Astrocyte (in vitro differentiated cells and primary cell): ENCODE measurements around the gene PTGIS. TPM values are rescaled to one million over a fixed set of nuclear protein-coding genes. Genes with fewer than 3 reads are reported as not detected.
A peak's percentile ranks its signal among the peaks of the same experiment; 100 is the strongest.

Experiments
- DNase-seq: peaks from one replicate; pipeline ENCODE4 v3.0.0-alpha.2; 2010; ENCODE audit warnings: low read depth
- FAIRE-seq: peaks from 2 replicates; lab custom pipeline; 2011; peaks lifted over from hg19 to GRCh38; lab: Jason Lieb, UNC
- H2AFZ ChIP-seq: 2 replicates; pipeline ENCODE4 v1.6.0; 2012; ENCODE audit warnings: low read depth, low read length, inconsistent platforms
- H3K27ac ChIP-seq: 2 replicates; pipeline ENCODE4 v1.5.1; 2011; ENCODE audit warnings: low read depth, low read length, inconsistent platforms
- H3K27me3 ChIP-seq: 2 replicates; pipeline ENCODE4 v1.6.0; 2011; ENCODE audit warnings: low read length, inconsistent platforms; ENCODE audit not compliant: insufficient read depth
- H3K36me3 ChIP-seq: 2 replicates; pipeline ENCODE4 v1.5.1; 2011; ENCODE audit warnings: low read length, inconsistent platforms; ENCODE audit not compliant: insufficient read depth
- H3K4me1 ChIP-seq: 2 replicates; pipeline ENCODE4 v1.5.1; 2011; ENCODE audit warnings: low read length, inconsistent platforms; ENCODE audit not compliant: insufficient read depth
- H3K4me2 ChIP-seq: 2 replicates; pipeline ENCODE4 v1.6.0; 2012; ENCODE audit warnings: low read length, inconsistent platforms
- H3K4me3 ChIP-seq: 2 replicates; pipeline ENCODE4 v1.5.1; 2011; ENCODE audit warnings: low read depth, mild to moderate bottlenecking, low read length, inconsistent platforms; ENCODE audit not compliant: insufficient read depth
- H3K79me2 ChIP-seq: 2 replicates; pipeline ENCODE4 v1.6.0; 2012; ENCODE audit warnings: mild to moderate bottlenecking, low read length, inconsistent platforms; ENCODE audit not compliant: insufficient read depth
- H3K9ac ChIP-seq: 2 replicates; pipeline ENCODE4 v1.6.0; 2012; ENCODE audit warnings: mild to moderate bottlenecking, low read length, inconsistent platforms
- H3K9me3 ChIP-seq: 2 replicates; pipeline ENCODE4 v1.5.1; 2012; ENCODE audit warnings: low read depth, mild to moderate bottlenecking, low read length, inconsistent platforms; ENCODE audit not compliant: insufficient read depth
- H4K20me1 ChIP-seq: 2 replicates; pipeline ENCODE4 v1.6.0; 2012; ENCODE audit warnings: low read length, inconsistent platforms; ENCODE audit not compliant: insufficient read depth
- H3K27ac Mint-ChIP-seq: one replicate; pipeline ENCODE4 v1.8.0; 2021; ENCODE audit warnings: mild to moderate bottlenecking, mixed read lengths; ENCODE audit not compliant: unreplicated experiment
- H3K27me3 Mint-ChIP-seq: one replicate; pipeline ENCODE4 v1.8.0; 2021; ENCODE audit warnings: low read depth, mixed read lengths; ENCODE audit not compliant: unreplicated experiment
- H3K36me3 Mint-ChIP-seq: one replicate; pipeline ENCODE4 v1.8.0; 2021; ENCODE audit warnings: low read depth, mixed read lengths; ENCODE audit not compliant: unreplicated experiment
- H3K4me1 Mint-ChIP-seq: one replicate; pipeline ENCODE4 v1.8.0; 2021; ENCODE audit warnings: low read depth, mixed read lengths; ENCODE audit not compliant: unreplicated experiment
- H3K4me3 Mint-ChIP-seq: one replicate; pipeline ENCODE4 v1.8.0; 2021; ENCODE audit warnings: mild to moderate bottlenecking, moderate library complexity, mixed read lengths; ENCODE audit not compliant: unreplicated experiment
- H3K9me3 Mint-ChIP-seq: one replicate; pipeline ENCODE4 v1.8.0; 2021; ENCODE audit warnings: mild to moderate bottlenecking, mixed read lengths; ENCODE audit not compliant: unreplicated experiment
- EZH2 ChIP-seq: IDR thresholded peaks from 2 replicates; pipeline ENCODE4 v1.6.1; 2012; ENCODE audit warnings: mild to moderate bottlenecking, low read length, inconsistent platforms; ENCODE audit not compliant: insufficient read depth
- total RNA-seq: library from RNA; stranded (reverse); gene quantifications from 2 replicates; pipeline ENCODE4 v1.2.1, GENCODE V29; 2021
- TF ChIP-seq, protein P1 (sequence below): IDR thresholded peaks from 2 replicates; pipeline ENCODE4 v1.5.1; 2011; ENCODE audit warnings: low read depth, mild to moderate bottlenecking, inconsistent platforms, low read length, moderate library complexity; ENCODE audit not compliant: insufficient read depth

PTGIS gene
- total RNA-seq, 1 donor from 2014 or later, result 1.9 TPM

DNA sequence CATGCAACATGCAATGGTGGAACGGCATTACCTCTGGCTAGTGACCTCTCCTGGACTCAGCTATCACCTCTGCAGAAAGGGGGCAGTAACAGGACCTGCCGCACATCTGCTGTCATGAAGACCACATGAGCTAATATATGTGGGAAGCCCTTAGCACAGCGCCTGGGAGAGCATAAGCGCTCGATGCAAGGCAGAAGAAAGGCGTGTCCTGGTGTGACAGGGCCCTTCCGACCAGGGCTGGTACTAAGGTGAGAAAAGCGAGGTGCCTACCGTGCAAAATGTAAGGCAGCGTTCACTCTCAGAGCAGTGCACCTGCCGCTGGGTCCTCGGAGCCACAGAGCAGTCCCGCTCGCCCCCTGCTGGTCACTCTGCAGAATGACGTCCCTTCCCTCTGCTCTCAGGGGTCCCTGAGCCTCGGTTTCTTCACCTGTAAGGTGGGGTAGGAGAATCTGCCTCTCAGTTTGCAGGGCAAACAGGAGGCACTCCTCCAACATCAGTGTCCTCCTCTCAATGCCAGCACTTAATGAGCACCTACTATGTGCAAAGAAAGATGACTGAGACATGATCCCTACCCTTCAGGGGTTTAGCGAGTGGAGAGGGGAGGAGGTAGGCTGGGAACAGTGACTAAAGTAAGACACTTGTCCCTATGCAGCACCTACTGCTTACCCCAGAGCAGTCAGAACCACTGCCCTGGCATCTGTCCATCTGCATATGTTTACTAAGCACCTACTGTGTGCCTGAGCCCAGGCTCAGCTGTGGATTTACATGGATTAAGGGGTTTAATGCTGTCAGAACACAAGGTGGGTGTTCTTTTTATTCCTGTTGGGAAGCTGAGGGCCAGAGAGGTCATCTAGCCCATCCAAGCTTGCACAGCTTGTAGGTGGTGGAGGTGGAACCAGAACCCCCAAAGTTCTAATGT, 41.1 kb upstream of the PTGIS start:
- FAIRE-seq (no peak), DNase-seq (no peak)
- H3K4me1 ChIP-seq, result peaks cover 6% of the 10 kb centered on the region
- H3K9ac ChIP-seq, result no peak overlapping the region
- peaks cover 36% of the 10 kb centered on the region for H3K27me3 Mint-ChIP-seq
- H3K36me3 Mint-ChIP-seq, result no peaks in the 10 kb centered on the region
- no peaks in the 10 kb centered on the region for H3K36me3 ChIP-seq
- H3K79me2 ChIP-seq, result no peaks in the 10 kb centered on the region
- H3K27ac ChIP-seq, result no peak overlapping the region
- H3K9me3 Mint-ChIP-seq, result no peaks in the 10 kb centered on the region
- no peak overlapping the region for H3K27ac Mint-ChIP-seq
- no peaks in the 10 kb centered on the region for H4K20me1 ChIP-seq
- no peak overlapping the region for H3K4me3 ChIP-seq
- H2AFZ ChIP-seq, result no peak overlapping the region
- H3K4me3 Mint-ChIP-seq, result no peak overlapping the region
- H3K4me1 Mint-ChIP-seq, result peaks cover 2% of the 10 kb centered on the region
- H3K4me2 ChIP-seq, result no peak overlapping the region
- no peaks in the 10 kb centered on the region for H3K9me3 ChIP-seq
- peaks cover 5% of the 10 kb centered on the region for H3K27me3 ChIP-seq
- TF ChIP-seq, protein P1, sequence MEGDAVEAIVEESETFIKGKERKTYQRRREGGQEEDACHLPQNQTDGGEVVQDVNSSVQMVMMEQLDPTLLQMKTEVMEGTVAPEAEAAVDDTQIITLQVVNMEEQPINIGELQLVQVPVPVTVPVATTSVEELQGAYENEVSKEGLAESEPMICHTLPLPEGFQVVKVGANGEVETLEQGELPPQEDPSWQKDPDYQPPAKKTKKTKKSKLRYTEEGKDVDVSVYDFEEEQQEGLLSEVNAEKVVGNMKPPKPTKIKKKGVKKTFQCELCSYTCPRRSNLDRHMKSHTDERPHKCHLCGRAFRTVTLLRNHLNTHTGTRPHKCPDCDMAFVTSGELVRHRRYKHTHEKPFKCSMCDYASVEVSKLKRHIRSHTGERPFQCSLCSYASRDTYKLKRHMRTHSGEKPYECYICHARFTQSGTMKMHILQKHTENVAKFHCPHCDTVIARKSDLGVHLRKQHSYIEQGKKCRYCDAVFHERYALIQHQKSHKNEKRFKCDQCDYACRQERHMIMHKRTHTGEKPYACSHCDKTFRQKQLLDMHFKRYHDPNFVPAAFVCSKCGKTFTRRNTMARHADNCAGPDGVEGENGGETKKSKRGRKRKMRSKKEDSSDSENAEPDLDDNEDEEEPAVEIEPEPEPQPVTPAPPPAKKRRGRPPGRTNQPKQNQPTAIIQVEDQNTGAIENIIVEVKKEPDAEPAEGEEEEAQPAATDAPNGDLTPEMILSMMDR, result peak; percentile 85
- no peak for TF ChIP-seq EZH2

DNA sequence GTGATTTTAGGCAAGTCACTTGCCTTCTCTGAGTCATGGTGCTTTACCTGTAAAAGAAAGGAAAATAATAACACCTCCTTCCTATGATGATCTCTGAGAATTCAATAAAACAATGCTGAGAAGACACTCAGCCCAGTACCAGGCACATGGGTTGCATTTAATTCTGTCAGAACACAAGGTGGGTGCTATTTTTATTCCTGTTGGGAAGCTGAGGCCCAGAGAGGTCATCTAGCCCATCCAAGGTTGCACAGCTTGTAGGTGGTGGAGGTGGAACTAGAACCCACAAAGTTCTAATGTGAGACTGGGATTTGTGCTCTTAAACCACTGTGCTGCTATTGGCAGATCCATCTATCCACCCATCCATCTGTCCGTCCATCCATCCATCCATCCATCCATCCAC, 39.6 kb upstream of the PTGIS start:
- DNase-seq, result no peak
- Histone ChIP-seq H3K36me3 (no peaks in the 10 kb centered on the region), H3K9me3 (no peaks in the 10 kb centered on the region), H3K9ac (no peak overlapping the region), H3K4me3 (no peak overlapping the region), H3K4me1 (peaks cover 6% of the 10 kb centered on the region), H3K4me2 (no peak overlapping the region), H2AFZ (no peak overlapping the region), H4K20me1 (no peaks in the 10 kb centered on the region), H3K27me3 (peaks cover 5% of the 10 kb centered on the region), H3K27ac (no peak overlapping the region), H3K79me2 (no peaks in the 10 kb centered on the region)
- Mint-ChIP-seq H3K27ac (no peak overlapping the region), H3K36me3 (no peaks in the 10 kb centered on the region), H3K4me3 (no peak overlapping the region), H3K27me3 (peaks cover 33% of the 10 kb centered on the region), H3K9me3 (no peaks in the 10 kb centered on the region), H3K4me1 (peaks cover 2% of the 10 kb centered on the region)
- FAIRE-seq, result no peak
- TF ChIP-seq EZH2, result no peak
- TF ChIP-seq, protein P1, result no peak

DNA sequence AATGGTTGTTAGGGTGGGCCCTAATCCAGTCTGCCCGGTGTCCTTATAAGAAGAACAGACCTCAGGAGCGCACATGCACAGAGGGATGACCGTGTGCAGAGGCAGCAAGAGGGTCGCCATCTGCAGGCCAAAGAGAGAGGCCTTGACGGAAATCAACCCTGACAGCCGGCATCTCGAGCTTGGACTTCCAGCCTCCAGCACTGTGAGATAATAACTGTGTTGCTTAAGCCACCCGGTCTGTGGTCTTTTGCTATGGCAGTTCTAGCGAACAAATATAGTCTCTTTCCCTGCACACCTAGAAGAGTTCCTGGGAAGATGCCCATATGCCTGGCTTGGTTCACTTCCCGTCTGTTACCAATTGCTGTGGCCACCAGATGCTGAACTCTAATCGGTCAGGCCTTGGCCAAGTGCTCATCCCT, 35.3 kb upstream of the PTGIS start:
- no peaks in the 10 kb centered on the region for H3K79me2 ChIP-seq
- no peaks in the 10 kb centered on the region for H3K9me3 ChIP-seq
- H3K27me3 ChIP-seq, result peaks cover 7% of the 10 kb centered on the region
- Mint-ChIP-seq H3K4me3 (no peak overlapping the region), H3K4me1 (no peaks in the 10 kb centered on the region), H3K27ac (no peak overlapping the region), H3K36me3 (no peaks in the 10 kb centered on the region), H3K9me3 (no peaks in the 10 kb centered on the region), H3K27me3 (peaks cover 23% of the 10 kb centered on the region)
- no peak for FAIRE-seq
- peak; percentile 42 for DNase-seq
- H3K27ac ChIP-seq, result no peak overlapping the region
- peaks cover 6% of the 10 kb centered on the region for H3K4me1 ChIP-seq
- H4K20me1 ChIP-seq, result no peaks in the 10 kb centered on the region
- TF ChIP-seq, protein P1, result peak; percentile 38
- TF ChIP-seq EZH2, result no peak
- H2AFZ ChIP-seq, result no peak overlapping the region
- no peak overlapping the region for H3K4me3 ChIP-seq
- no peak overlapping the region for H3K4me2 ChIP-seq
- no peaks in the 10 kb centered on the region for H3K36me3 ChIP-seq
- H3K9ac ChIP-seq, result no peak overlapping the region
